WTC11 (cell line): Measurements from ENCODE around the gene RPL13. TPM values are rescaled to one million over a fixed set of nuclear protein-coding genes. Genes with fewer than 3 reads are reported as not detected.
"Not testable (repeated sequence)": the region's sequence is repeated elsewhere in the genome, so short reads cannot be mapped to it uniquely, and the experiment has no call there.

Source experiments
- ATAC-seq: fragments of 200-7000 bp; cut with Tn5 transposase; 2 replicates; pipeline ENCODE4 v1.10.0; 2021; ENCODE audit warnings: mild to moderate bottlenecking, moderate library complexity
- CTCF ChIA-PET: fragments of 300-600 bp; sonication (Branson Sonifier 250); formaldehyde crosslinking; loops from one replicate; lab custom pipeline; 2021; ENCODE audit warnings: antibody characterized with exemption; lab: Charles Lee
- POLR2A ChIA-PET: fragments of 350-600 bp; sonication (Branson Sonifier 250); formaldehyde crosslinking; loops from one replicate; lab custom pipeline; 2021; ENCODE audit warnings: antibody characterized with exemption; lab: Charles Lee
- DNase-seq: peaks from one replicate; pipeline ENCODE4 v3.0.0; 2021; ENCODE audit warnings: low spot score
- H3K27ac Mint-ChIP-seq: 2 replicates; pipeline ENCODE4 v1.8.0; 2021; ENCODE audit warnings: mixed read lengths
- H3K27me3 Mint-ChIP-seq: 2 replicates; pipeline ENCODE4 v1.8.0; 2021; ENCODE audit warnings: low read depth, mild to moderate bottlenecking, moderate library complexity, mixed read lengths
- H3K36me3 Mint-ChIP-seq: 2 replicates; pipeline ENCODE4 v1.8.0; 2021; ENCODE audit warnings: mixed read lengths
- H3K4me1 Mint-ChIP-seq: 2 replicates; pipeline ENCODE4 v1.8.0; 2022; ENCODE audit warnings: mixed read lengths
- H3K4me3 Mint-ChIP-seq: 2 replicates; pipeline ENCODE4 v1.8.0; 2021; ENCODE audit warnings: mild to moderate bottlenecking, moderate library complexity, mixed read lengths
- H3K9me3 Mint-ChIP-seq: 2 replicates; pipeline ENCODE4 v1.8.0; 2021; ENCODE audit warnings: mixed read lengths
- CBFB ChIP-seq: sonication (generic); formaldehyde crosslinking; IDR thresholded peaks from 2 replicates; pipeline ENCODE4 v1.8.1; 2022; ENCODE audit warnings: mild to moderate bottlenecking, low read depth, missing genetic modification reagents
- HMGA2 ChIP-seq: fragments of 250-450 bp; sonication (Bioruptor Pico); IDR thresholded peaks from 2 replicates; pipeline ENCODE4 v1.4.0; 2021; ENCODE audit warnings: mild to moderate bottlenecking, moderate library complexity
- JAZF1 ChIP-seq: fragments of 250-450 bp; sonication (Bioruptor Pico); IDR thresholded peaks from 2 replicates; pipeline ENCODE4 v1.9.0; 2021; ENCODE audit warnings: moderate library complexity, mild to moderate bottlenecking, inconsistent platforms
- NFE2L1 ChIP-seq: sonication (generic); formaldehyde crosslinking; IDR thresholded peaks from 2 replicates; pipeline ENCODE4 v1.8.1; 2023; ENCODE audit warnings: missing genetic modification reagents
- NR2C2 ChIP-seq: sonication (generic); formaldehyde crosslinking; IDR thresholded peaks from 2 replicates; pipeline ENCODE4 v1.8.0; 2022; ENCODE audit warnings: mild to moderate bottlenecking, missing genetic modification reagents
- NR3C1 ChIP-seq: sonication (generic); formaldehyde crosslinking; conservative IDR thresholded peaks from 2 replicates; pipeline ENCODE4 v1.8.1; 2023; ENCODE audit warnings: low read depth, mild to moderate bottlenecking, missing genetic modification reagents
- PREB ChIP-seq: sonication (generic); formaldehyde crosslinking; IDR thresholded peaks from 2 replicates; pipeline ENCODE4 v1.8.1; 2022; ENCODE audit warnings: mild to moderate bottlenecking, missing genetic modification reagents, moderate library complexity, borderline replicate concordance
- ZBTB21 ChIP-seq: sonication (generic); formaldehyde crosslinking; IDR thresholded peaks from 2 replicates; pipeline ENCODE4 v1.8.1; 2023; ENCODE audit warnings: mild to moderate bottlenecking, missing genetic modification reagents, borderline replicate concordance
- ZNF671 ChIP-seq: fragments of 250-450 bp; sonication (Bioruptor Pico); IDR thresholded peaks from 2 replicates; pipeline ENCODE4 v1.8.0; 2021; ENCODE audit warnings: mild to moderate bottlenecking
- total RNA-seq: library from RNA; stranded (reverse); gene quantifications from 3 replicates; pipeline ENCODE4 v1.2.3, GENCODE V29; 2021
- TF ChIP-seq, protein P1 (sequence below): fragments of 250-450 bp; sonication (Bioruptor Pico); IDR thresholded peaks from 2 replicates; pipeline ENCODE4 v1.8.0; 2021; ENCODE audit warnings: mild to moderate bottlenecking
- TF ChIP-seq, protein P2 (sequence below): sonication (generic); formaldehyde crosslinking; IDR thresholded peaks from 2 replicates; pipeline ENCODE4 v1.8.1; 2023; ENCODE audit warnings: mild to moderate bottlenecking, moderate library complexity, missing genetic modification reagents
- TF ChIP-seq, protein P3 (sequence below): sonication (generic); formaldehyde crosslinking; conservative IDR thresholded peaks from 2 replicates; pipeline ENCODE4 v1.8.1; 2023; ENCODE audit warnings: mild to moderate bottlenecking, low read depth, missing genetic modification reagents, moderate library complexity
- TF ChIP-seq, protein P4 (sequence below): sonication (generic); formaldehyde crosslinking; IDR thresholded peaks from 2 replicates; pipeline ENCODE4 v1.8.0; 2022; ENCODE audit warnings: mild to moderate bottlenecking, missing genetic modification reagents
- TF ChIP-seq, protein P5 (sequence below): fragments of 250-450 bp; sonication (Bioruptor Pico); IDR thresholded peaks from 2 replicates; pipeline ENCODE4 v1.9.0; 2021; ENCODE audit warnings: mild to moderate bottlenecking, borderline replicate concordance

The RPL13 gene
- total RNA-seq, 1 experiment from 2014 or later: 2,631 TPM

DNA sequence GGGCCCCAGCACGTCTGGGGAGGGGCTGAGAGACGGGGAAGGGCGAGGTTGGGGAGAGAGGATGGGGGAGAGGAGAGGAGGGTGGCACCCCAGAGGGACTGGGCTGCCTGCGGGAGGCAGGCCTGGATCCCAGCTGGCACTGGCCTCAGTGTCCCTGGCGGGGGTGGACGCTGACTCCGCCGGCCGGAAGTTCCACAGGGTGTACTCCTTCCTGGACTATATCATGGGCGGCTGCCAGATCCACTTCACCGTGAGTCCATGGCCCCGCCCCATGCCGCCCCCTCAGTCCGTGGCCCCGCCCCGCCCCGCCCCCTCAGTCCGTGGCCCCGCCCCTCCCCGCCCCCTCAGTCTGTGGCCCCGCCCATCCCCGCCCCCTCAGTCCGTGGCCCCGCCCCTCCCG, 26.4 kb downstream of the RPL13 start (continued):
- TF ChIP-seq, protein P1, sequence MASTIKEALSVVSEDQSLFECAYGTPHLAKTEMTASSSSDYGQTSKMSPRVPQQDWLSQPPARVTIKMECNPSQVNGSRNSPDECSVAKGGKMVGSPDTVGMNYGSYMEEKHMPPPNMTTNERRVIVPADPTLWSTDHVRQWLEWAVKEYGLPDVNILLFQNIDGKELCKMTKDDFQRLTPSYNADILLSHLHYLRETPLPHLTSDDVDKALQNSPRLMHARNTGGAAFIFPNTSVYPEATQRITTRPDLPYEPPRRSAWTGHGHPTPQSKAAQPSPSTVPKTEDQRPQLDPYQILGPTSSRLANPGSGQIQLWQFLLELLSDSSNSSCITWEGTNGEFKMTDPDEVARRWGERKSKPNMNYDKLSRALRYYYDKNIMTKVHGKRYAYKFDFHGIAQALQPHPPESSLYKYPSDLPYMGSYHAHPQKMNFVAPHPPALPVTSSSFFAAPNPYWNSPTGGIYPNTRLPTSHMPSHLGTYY (CRISPR knock-in tag): no peak
- TF ChIP-seq NR2C2 (CRISPR knock-in tag) (no peak), ZBTB21 (CRISPR knock-in tag) (no peak), PREB (no peak), NFE2L1 (CRISPR knock-in tag) (no peak)
- TF ChIP-seq, protein P2, sequence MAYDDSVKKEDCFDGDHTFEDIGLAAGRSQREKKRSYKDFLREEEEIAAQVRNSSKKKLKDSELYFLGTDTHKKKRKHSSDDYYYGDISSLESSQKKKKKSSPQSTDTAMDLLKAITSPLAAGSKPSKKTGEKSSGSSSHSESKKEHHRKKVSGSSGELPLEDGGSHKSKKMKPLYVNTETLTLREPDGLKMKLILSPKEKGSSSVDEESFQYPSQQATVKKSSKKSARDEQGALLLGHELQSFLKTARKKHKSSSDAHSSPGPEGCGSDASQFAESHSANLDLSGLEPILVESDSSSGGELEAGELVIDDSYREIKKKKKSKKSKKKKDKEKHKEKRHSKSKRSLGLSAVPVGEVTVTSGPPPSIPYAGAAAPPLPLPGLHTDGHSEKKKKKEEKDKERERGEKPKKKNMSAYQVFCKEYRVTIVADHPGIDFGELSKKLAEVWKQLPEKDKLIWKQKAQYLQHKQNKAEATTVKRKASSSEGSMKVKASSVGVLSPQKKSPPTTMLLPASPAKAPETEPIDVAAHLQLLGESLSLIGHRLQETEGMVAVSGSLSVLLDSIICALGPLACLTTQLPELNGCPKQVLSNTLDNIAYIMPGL (CRISPR knock-in tag): no peak
- TF ChIP-seq, protein P3, sequence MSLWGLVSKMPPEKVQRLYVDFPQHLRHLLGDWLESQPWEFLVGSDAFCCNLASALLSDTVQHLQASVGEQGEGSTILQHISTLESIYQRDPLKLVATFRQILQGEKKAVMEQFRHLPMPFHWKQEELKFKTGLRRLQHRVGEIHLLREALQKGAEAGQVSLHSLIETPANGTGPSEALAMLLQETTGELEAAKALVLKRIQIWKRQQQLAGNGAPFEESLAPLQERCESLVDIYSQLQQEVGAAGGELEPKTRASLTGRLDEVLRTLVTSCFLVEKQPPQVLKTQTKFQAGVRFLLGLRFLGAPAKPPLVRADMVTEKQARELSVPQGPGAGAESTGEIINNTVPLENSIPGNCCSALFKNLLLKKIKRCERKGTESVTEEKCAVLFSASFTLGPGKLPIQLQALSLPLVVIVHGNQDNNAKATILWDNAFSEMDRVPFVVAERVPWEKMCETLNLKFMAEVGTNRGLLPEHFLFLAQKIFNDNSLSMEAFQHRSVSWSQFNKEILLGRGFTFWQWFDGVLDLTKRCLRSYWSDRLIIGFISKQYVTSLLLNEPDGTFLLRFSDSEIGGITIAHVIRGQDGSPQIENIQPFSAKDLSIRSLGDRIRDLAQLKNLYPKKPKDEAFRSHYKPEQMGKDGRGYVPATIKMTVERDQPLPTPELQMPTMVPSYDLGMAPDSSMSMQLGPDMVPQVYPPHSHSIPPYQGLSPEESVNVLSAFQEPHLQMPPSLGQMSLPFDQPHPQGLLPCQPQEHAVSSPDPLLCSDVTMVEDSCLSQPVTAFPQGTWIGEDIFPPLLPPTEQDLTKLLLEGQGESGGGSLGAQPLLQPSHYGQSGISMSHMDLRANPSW (CRISPR knock-in tag): no peak

GRCh38 chr16:89587676-89588075, 27.2 kb downstream of the RPL13 start:
- H3K9me3 Mint-ChIP-seq, POLR2A ChIA-PET, H3K27ac Mint-ChIP-seq, CTCF ChIA-PET, H3K4me1 Mint-ChIP-seq, H3K27me3 Mint-ChIP-seq, DNase-seq, H3K4me3 Mint-ChIP-seq, ATAC-seq: not testable (repeated sequence)
- H3K36me3 Mint-ChIP-seq: peaks cover 16% of the 10 kb centered on the region

DNA sequence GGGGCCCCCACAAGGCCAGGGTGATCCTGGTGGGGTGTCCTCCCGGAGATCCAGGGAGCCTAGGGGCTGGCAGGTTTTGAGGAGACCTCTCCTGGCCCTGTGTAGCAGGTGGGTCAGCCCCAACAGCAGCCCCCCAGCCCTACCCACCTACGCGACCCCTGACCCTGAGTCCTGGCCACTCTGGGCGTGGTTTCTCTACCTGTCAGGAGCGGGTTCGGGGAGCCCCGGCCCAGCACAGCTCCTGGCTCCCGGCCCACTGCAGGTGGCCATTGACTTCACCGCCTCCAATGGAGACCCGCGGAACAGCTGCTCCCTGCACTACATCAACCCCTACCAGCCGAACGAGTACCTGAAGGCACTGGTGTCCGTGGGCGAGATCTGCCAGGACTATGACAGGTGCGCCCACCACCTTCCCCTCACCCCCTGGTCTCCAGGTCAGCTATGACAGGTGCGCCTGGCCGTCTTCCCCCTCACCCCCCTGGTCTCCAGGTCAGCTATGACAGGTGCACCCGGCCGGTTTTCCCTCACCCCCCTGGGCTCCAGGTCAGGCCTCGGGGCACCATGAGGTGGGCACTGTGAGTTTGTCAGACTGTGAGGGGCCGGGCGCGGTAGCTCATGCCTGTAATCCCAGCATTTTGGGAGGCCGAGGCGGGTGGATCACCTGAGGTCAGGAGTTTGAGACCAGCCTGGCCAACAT, 28.1 kb downstream of the RPL13 start:
- ChIA-PET CTCF (interaction anchor here (1.4 kb wide), 1 partner anchor 11 kb away, joined by 6 read pairs; no protein-coding TSS in a partner anchor), POLR2A (no interaction called here)
- peaks cover 18% of the 10 kb centered on the region for H3K36me3 Mint-ChIP-seq
- no peak overlapping the region for H3K27ac Mint-ChIP-seq
- TF ChIP-seq JAZF1 (CRISPR knock-in tag): no peak
- H3K9me3 Mint-ChIP-seq: no peaks in the 10 kb centered on the region
- no peak overlapping the region for H3K4me3 Mint-ChIP-seq
- no peak for DNase-seq
- H3K4me1 Mint-ChIP-seq: no peaks in the 10 kb centered on the region
- no peak for ATAC-seq
- no peaks in the 10 kb centered on the region for H3K27me3 Mint-ChIP-seq

DNA sequence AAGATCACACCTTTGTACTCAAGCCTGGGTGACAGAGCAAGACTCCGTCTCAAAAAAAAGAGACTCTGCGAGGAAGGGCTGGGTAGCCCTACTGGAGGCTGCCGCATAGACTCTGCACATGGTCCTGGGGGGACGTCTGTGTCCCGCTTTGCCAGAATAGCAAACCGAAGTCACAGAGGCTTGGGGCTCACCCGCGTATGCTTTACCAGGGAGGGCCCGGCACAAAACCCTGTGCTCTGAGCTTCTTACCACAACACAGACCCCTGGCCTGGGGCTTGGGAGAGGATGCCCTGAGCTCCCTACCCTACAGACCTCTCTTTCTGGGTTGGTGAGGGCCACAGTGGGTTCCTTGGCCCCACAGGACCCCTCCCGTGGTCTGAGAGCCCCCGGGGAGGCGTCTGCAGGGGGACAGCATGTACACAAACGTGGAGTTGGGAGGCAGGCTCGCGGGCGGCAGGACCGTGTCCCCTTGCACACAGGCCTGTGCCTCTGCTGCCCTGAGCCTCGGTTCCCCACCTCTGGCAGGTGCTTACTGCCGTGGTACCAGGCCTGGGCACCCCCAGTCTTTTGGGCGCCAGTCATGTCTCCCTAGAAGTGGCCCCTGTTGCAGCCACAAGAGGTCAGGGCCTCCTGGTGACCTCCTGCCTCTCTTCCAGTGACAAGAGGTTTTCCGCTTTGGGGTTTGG, 28.9 kb downstream of the RPL13 start:
- Mint-ChIP-seq H3K9me3 (no peaks in the 10 kb centered on the region), H3K27ac (no peak overlapping the region), H3K27me3 (no peaks in the 10 kb centered on the region), H3K4me1 (no peaks in the 10 kb centered on the region)
- ChIA-PET POLR2A (no interaction called here), CTCF (interaction anchor here (1.1 to 1.4 kb wide), 2 partner anchors 10 kb away, joined by 3 to 6 read pairs; no protein-coding TSS in a partner anchor)
- no peak for DNase-seq
- ATAC-seq: no peak
- TF ChIP-seq CBFB (no peak), NR3C1 (CRISPR knock-in tag) (no peak), HMGA2 (no peak), ZNF671 (CRISPR knock-in tag) (no peak)
- TF ChIP-seq, protein P4, sequence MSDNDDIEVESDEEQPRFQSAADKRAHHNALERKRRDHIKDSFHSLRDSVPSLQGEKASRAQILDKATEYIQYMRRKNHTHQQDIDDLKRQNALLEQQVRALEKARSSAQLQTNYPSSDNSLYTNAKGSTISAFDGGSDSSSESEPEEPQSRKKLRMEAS: no peak
- TF ChIP-seq, protein P5, sequence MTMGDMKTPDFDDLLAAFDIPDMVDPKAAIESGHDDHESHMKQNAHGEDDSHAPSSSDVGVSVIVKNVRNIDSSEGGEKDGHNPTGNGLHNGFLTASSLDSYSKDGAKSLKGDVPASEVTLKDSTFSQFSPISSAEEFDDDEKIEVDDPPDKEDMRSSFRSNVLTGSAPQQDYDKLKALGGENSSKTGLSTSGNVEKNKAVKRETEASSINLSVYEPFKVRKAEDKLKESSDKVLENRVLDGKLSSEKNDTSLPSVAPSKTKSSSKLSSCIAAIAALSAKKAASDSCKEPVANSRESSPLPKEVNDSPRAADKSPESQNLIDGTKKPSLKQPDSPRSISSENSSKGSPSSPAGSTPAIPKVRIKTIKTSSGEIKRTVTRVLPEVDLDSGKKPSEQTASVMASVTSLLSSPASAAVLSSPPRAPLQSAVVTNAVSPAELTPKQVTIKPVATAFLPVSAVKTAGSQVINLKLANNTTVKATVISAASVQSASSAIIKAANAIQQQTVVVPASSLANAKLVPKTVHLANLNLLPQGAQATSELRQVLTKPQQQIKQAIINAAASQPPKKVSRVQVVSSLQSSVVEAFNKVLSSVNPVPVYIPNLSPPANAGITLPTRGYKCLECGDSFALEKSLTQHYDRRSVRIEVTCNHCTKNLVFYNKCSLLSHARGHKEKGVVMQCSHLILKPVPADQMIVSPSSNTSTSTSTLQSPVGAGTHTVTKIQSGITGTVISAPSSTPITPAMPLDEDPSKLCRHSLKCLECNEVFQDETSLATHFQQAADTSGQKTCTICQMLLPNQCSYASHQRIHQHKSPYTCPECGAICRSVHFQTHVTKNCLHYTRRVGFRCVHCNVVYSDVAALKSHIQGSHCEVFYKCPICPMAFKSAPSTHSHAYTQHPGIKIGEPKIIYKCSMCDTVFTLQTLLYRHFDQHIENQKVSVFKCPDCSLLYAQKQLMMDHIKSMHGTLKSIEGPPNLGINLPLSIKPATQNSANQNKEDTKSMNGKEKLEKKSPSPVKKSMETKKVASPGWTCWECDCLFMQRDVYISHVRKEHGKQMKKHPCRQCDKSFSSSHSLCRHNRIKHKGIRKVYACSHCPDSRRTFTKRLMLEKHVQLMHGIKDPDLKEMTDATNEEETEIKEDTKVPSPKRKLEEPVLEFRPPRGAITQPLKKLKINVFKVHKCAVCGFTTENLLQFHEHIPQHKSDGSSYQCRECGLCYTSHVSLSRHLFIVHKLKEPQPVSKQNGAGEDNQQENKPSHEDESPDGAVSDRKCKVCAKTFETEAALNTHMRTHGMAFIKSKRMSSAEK (CRISPR knock-in tag): no peak
- TF ChIP-seq, all 79 proteins: peak for 0
- no peak overlapping the region for H3K4me3 Mint-ChIP-seq
- peaks cover 19% of the 10 kb centered on the region for H3K36me3 Mint-ChIP-seq
